ENCODE data around the gene TMEM219.

DNA sequence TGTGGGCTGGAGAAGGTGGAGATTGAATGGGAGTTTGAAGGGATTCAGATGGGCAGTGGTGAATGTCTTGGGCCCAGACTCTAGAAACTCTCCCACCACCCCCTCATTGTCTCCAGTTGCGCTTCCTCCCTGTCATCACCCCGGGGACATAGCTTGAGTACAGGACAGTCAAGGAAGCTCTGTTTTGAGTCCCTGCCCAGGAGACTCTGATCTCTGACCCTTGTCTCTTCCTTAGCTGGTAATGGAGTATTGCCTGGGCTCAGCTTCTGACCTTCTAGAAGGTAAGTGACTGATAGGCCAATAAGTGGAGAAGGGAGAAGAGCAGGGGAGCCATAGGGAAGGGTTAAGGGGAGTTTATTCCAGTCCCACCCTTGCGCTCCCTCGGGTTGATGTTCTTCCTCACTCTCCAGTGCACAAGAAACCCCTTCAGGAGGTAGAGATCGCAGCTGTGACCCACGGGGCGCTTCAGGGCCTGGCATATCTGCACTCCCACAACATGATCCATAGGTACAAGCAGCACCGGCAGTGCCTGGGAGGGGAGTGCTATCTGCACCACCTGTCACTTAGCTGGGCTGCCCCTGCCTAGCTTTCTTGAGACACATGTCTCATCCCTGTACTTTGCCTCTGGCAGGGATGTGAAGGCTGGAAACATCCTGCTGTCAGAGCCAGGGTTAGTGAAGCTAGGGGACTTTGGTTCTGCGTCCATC is 16.8 kb downstream of the TMEM219 start:
- no peak for TF ChIP-seq POLR2AphosphoS5 (IDR thresholded peaks at IDR 0.05; ENCODE audit: low read depth, low read length)
- TF ChIP-seq POLR2A (IDR thresholded peaks at IDR 0.05; ENCODE audit: low read depth, low read length) = no peak
- TF ChIP-seq TAF1 (IDR thresholded peaks at IDR 0.05; ENCODE audit: borderline replicate concordance, low read depth, low read length) = no peak
